NOMO-1 treated with DMSO at 0.1 percent for 48 hours (cell line): ENCODE measurements around the gene THPO.

Experiments used
- DNase-seq: peaks from one replicate; lab custom pipeline; 2025; ENCODE audit not compliant: unreplicated experiment; lab: John Stamatoyannopoulos, UW

Gene THPO

DNA sequence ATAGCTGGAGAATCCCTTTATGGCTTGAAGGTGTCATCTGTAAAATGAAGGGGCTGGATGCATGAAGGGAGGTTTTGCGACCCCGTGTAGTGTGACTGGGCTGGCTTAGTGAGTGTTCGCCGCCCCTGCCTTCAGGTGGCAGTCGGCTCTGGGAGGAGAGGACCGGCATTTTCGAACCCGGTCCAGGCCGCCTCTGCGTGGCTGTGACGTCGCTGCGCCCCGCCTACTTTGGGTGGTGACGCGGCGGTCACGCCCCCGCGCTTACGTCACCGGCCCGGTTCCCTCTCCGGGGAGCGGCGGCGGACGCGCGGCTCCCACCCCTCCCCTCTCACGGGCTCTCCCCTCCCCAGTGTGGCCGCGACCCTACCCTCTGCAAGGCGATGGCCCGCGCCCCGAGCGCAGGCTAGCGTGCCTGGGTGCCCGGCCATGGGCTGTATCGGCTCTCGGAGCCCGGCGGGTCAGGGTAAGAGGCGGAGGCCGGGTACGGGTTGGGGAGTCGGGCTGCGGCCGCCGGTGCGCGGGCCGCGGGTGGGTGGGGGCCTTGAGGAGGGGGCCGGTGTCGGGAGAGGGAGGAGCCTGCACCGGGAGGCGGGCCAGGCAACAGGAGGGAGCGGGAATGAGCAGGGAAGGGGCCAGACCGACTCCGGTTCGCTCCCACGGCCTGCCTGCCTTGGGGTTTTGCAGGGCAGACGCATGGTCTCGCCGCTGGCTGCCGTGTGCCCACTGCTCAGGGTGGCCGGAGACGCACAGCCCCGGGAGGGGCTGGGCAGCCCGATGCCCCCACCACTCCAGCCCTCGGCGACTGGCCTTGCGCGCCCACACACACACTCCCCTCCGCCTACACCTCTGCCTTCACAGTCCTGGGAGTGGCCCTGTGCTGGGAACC lies 42.1 kb downstream of the THPO start:
- DNase-seq, result peak; percentile 59

DNA sequence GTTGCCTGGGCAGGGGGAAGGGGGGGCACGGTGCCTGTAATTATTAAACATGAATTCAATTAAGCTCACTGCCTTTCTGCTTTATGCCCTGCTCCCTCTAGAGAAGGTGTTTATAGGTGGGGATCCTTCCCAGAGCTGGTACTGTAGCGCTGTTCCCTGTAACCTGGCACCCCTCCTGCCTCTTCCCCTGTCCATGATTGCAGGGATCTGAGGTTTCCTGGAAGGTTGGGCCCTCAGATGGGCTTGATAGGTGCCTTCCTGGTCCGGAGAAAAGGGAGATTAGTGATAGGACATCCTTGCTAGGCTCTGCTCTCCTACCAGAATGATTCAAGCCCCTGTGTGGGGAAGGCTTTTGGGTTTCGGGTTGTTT lies 42.7 kb downstream of the THPO start:
- no peak for DNase-seq

DNA sequence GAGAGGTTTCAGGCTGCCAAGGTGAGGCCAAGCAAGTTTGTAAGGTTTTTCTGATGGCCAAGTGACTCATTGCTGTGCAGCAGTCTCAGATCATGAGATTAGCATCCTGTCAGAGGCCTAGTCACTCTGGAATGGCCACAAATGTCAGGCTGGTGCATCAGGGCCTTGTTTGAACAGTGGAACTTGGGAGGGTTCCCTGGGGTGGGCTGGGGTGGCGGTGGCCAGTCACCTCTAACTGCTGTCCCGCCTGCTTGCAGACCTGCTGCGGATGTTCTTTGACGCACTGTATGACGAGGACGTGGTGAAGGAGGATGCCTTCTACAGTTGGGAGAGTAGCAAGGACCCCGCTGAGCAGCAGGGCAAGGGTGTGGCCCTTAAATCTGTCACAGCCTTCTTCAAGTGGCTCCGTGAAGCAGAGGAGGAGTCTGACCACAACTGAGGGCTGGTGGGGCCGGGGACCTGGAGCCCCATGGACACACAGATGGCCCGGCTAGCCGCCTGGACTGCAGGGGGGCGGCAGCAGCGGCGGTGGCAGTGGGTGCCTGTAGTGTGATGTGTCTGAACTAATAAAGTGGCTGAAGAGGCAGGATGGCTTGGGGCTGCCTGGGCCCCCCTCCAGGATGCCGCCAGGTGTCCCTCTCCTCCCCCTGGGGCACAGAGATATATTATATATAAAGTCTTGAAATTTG lies 43.4 kb downstream of the THPO start:
- DNase-seq, result no peak

DNA sequence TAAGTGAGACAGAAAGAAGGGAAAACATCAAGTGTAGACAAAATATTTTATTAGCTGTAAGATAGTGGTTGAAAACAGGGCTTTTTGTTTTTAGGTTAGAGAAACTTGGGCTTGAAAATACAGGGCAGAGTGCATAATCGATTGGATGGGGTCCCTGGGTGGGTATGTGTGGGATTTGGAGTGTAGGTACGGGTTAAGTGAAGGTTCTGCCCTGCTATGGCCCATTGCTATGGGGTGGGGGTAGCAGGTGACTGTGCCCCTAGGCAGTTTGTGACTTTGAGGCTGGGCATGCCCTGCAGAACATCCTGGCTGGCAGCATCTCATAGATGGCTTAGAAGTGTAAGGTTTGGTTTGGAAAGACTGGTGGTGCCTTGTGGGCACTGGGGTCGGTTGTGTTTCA lies 44.3 kb downstream of the THPO start:
- no peak for DNase-seq

DNA sequence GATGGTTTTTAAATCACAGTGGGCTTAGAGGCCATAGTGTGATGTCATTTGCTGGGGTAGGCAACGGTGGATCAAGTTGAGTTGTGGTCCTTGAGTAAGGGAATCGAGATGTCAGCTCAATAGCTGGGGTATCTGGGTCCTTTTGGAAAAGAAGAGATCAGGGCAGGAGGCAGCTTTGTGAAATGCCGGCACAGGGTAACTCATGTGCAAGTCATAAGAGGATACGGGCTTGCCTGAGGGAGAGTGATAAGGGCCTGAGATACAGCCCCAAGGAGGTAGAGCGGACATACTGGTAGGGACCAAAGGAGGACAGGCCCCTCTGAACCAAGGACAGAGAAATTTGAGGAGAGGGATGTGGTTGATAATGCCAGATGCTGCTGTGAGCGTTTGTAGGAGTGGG lies 44.8 kb downstream of the THPO start:
- DNase-seq, result no peak

DNA sequence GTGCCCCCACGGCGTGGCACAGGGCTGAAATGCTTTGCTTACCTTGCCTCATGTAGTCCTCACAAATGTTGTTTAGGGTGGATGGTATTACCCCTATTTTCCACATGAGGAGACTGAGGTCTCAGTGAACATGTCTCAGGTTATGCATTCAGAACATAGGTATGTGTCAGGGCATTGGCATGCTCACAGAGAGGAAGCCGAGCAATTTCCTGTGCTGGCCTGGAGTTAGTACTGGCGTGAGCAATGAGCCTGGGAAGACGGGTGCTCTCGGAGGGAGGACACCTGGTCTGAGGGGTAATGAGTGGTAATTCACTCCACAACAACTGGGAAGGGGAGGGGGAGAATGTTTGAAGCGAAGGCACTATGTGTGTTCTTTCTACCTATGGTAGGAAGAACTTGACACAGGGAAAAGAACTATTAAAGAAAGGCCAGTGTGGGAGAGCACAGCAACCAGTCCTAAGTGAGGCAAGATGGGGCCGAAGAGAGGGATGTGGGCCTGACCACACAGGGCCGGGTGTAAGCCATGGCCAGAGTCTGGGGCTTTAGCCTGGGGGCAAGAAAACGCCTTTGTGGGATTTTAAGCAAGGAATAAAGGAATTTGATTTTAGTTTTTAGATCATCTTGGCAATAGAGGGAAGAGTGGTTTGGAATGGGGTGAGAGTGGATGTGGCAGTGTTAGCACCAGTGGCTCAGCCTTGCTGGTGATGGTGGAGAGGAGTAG lies 45.5 kb downstream of the THPO start:
- no peak for DNase-seq

DNA sequence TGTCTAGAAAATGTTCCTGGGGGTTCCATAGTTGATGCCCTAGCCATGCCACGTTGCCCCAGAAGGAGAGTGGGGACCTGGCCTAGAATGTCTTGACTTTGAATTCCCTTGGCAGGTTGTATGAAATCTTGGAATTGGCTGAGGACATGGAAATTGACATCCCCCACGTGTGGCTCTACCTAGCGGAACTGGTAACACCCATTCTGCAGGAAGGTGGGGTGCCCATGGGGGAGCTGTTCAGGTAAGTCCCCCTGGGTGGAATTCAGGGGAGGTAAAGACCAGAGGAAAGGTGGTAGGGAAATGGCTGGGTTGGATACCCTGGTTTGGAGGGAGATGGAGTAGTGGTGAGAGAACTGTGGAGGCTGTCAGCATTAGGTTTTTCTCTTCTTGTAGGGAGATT lies 49.5 kb downstream of the THPO start:
- no peak for DNase-seq

DNA sequence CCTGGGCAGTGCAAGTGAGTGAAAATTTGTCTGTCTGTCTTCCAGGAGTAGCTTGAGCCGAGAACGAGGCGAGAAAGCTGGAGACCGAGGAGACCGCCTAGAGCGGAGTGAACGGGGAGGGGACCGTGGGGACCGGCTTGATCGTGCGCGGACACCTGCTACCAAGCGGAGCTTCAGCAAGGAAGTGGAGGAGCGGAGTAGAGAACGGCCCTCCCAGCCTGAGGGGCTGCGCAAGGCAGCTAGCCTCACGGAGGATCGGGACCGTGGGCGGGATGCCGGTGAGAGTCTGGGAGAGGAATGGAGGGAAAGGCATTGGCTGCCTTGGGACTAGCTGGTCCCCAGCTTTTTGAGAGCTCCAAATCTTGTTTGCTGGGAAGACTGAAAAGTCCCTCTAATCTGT lies 50.8 kb downstream of the THPO start:
- no peak for DNase-seq

DNA sequence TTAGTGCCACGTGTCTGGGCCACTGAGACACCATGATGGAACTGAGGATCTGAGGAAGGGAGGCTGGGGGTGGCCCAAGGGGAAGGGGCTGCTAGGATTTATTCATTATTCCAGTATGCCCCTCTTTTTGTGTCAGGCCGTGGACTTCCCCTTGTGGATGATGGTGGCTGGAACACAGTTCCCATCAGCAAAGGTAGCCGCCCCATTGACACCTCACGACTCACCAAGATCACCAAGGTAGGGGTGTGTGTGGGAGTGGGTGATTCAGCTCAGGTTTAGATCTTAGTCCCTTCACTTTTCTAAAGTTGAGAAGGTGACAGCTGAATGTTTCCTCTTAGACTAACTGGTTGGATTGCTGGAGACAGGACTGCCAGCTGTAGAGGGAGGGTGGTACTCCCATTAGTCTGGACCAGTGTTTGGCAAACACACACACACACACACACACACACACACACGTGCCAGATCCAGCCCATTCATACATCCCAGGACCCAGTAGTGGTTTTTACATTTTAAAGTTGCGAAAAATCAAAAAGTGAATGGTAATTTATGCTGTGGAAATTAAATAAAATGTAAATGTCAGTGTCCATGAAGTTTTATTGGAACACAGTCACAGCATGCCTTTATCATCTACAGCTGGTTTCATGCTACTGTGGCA lies 52.2 kb downstream of the THPO start:
- no peak for DNase-seq

DNA sequence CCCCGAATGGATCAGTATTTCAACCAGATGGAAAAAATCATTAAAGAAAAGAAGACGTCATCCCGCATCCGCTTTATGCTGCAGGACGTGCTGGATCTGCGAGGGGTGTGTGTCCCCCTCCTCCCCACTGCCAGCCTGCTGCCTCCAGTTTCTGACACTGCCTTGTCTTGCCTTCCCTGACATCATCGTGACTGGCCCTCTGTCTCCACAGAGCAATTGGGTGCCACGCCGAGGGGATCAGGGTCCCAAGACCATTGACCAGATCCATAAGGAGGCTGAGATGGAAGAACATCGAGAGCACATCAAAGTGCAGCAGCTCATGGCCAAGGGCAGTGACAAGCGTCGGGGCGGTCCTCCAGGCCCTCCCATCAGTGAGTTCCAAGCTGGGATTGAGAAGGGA lies 52.7 kb downstream of the THPO start:
- no peak for DNase-seq

DNA sequence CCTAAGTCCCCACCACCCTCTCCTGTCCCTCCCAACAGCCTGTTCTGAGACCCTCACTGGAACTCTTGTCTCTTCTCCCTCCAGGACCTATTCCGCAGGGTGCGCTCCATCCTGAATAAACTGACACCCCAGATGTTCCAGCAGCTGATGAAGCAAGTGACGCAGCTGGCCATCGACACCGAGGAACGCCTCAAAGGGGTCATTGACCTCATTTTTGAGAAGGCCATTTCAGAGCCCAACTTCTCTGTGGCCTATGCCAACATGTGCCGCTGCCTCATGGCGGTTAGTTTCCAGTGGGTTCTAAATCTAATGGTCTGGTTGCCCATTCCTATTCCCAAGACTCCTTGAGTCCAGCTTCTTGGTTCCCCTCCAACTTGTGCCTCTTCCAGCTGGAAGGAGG lies 54.3 kb downstream of the THPO start:
- no peak for DNase-seq

DNA sequence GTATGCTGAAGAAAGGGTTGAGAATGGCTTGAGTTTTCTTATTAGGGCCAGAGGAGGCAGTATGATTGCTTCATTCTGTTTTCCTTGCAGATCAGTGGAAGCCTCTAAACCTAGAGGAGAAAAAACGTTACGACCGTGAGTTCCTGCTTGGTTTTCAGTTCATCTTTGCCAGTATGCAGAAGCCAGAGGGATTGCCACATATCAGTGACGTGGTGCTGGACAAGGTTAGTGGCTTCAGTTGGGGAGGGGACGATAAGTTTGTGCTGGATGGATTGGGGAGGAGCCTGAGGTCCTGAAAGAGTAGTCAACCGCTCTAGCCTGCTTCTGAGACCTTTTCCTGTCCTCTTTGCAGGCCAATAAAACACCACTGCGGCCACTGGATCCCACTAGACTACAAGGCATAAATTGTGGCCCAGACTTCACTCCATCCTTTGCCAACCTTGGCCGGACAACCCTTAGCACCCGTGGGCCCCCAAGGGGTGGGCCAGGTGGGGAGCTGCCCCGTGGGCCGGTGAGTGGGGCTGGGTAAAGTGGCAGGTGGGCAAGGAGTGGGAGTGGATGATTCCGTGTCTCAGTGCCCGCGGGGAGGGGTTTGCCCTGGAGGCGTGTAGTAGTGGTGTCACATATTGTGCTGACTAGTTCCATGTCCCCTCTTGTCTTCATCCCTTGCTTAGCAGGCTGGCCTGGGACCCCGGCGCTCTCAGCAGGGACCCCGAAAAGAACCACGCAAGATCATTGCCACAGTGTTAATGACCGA lies 55.1 kb downstream of the THPO start:
- peak; percentile 99 for DNase-seq
